SK-N-MC (cell line): ENCODE data around the gene RPUSD1.
"Not testable (repeated sequence)": the region's sequence is repeated elsewhere in the genome, so short reads cannot be mapped to it uniquely, and the experiment has no call there.

ENCODE experiments used
- DNase-seq: peaks from one replicate; pipeline ENCODE4 v3.0.0-alpha.2; 2011; ENCODE audit warnings: low read depth, low spot score
- H3K27ac ChIP-seq: fragments of 200-600 bp; sonication (generic); 2 replicates; pipeline ENCODE4 v1.5.1; 2016; ENCODE audit warnings: mixed run types
- H3K36me3 ChIP-seq: fragments of 200-600 bp; sonication (generic); 2 replicates; pipeline ENCODE4 v1.6.1; 2017; ENCODE audit warnings: antibody characterized with exemption, low read length, mixed read lengths; ENCODE audit not compliant: insufficient read depth
- H3K4me3 ChIP-seq: fragments of 200-600 bp; sonication (generic); 2 replicates; pipeline ENCODE4 v1.5.1; 2016
- H3K9ac ChIP-seq: fragments of 200-600 bp; sonication (generic); 2 replicates; pipeline ENCODE4 v1.8.0; 2017; ENCODE audit warnings: mixed run types, mixed read lengths; ENCODE audit not compliant: insufficient read length
- H3K9me3 ChIP-seq: fragments of 200-600 bp; sonication (generic); 2 replicates; pipeline ENCODE4 v1.6.1; 2017; ENCODE audit warnings: low read depth, mild to moderate bottlenecking, antibody characterized with exemption, low read length, moderate library complexity, mixed read lengths
- EZH2 ChIP-seq: fragments of 200-600 bp; sonication (generic); IDR thresholded peaks from one replicate; pipeline ENCODE4 v1.6.1; 2017; ENCODE audit warnings: antibody characterized with exemption
- FOXP2 ChIP-seq: optimal IDR thresholded peaks from 2 replicates; pipeline ENCODE3; 2011; ENCODE audit warnings: mild to moderate bottlenecking, moderate library complexity; ENCODE audit not compliant: insufficient read depth; ENCODE audit errors: extremely low read length, control extremely low read depth
- POLR2AphosphoS5 ChIP-seq: IDR thresholded peaks from 2 replicates; pipeline ENCODE4 v1.6.1; 2012; ENCODE audit warnings: mild to moderate bottlenecking, low read depth, low read length, borderline replicate concordance

The RPUSD1 gene

DNA sequence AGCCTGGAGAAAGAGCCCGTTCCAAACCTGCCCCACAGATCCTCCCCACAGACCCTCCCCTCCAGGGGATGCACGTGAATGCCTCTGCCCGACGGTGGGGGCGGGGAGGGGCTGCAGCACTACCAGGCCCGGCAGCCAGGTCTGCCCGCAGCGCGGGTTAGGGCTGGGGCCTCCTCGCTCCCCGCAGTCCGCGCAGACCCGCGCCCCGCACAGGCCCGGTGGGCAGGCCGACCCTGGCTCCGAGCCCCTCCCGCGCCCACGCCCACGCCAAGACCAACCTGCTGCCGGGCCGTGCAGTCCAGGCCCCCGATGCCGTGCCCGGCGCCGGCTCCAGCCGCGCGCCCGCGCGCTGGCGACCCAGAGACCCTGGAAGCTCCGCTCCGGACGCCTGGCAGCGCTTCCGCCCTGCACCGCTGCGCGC, at the start of gene RPUSD1:
TSS of gene RPUSD1 (minus strand) at position 404 of the 421 bp plus-strand sequence. CDS start 644 bp downstream, outside the sequence.
- no peaks in the 10 kb centered on the region for H3K9me3 ChIP-seq
- H3K27ac ChIP-seq, result no peak within 1 kb of the TSS
- H3K9ac ChIP-seq, result peak within 1 kb of the TSS; percentile 90
- no peak for DNase-seq
- H3K4me3 ChIP-seq, result peak within 1 kb of the TSS; percentile 94
- no peak for TF ChIP-seq EZH2
- TF ChIP-seq FOXP2, result no peak
- no peak for TF ChIP-seq POLR2AphosphoS5
- peaks cover 14% of the 10 kb centered on the region; the same call in 1 of the 2 replicates for H3K36me3 ChIP-seq

GRCh38 chr16:836822-837221, 48.6 kb upstream of the RPUSD1 start:
- H3K27ac ChIP-seq, H3K36me3 ChIP-seq, DNase-seq, H3K9me3 ChIP-seq, H3K4me3 ChIP-seq, H3K9ac ChIP-seq: not testable (repeated sequence)

GRCh38 chr16:836221-836620, 48.0 kb upstream of the RPUSD1 start:
- no peak for DNase-seq
- H3K27ac ChIP-seq, result no peak overlapping the region
- no peaks in the 10 kb centered on the region for H3K36me3 ChIP-seq
- H3K9ac ChIP-seq, result no peak overlapping the region
- no peak overlapping the region for H3K4me3 ChIP-seq
- no peaks in the 10 kb centered on the region for H3K9me3 ChIP-seq
- TF ChIP-seq EZH2 (no peak), POLR2AphosphoS5 (no peak), FOXP2 (no peak)

DNA sequence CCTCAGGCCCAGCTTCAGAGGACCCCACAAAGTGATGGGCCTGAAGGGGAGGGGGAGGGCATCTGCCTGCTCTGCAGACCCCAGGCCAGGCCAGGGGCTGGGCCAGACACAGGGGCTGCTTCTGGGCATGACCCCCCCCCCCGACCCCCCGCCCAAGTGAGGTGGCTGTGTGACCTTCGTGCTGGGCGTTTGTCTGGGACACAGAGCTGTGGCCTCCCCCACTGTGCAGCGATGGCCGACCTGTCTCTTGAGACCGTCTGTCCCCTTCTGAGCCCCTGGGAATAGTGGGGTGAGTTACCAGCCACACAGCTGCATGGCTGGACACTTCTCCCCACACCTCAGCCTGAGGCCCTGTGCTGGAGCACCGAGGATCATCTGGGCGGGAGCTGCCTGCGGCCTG, 47.2 kb upstream of the RPUSD1 start:
- TF ChIP-seq FOXP2 (no peak), EZH2 (no peak), POLR2AphosphoS5 (no peak)
- no peak overlapping the region for H3K9ac ChIP-seq
- no peak for DNase-seq
- H3K36me3 ChIP-seq, result no peaks in the 10 kb centered on the region
- no peaks in the 10 kb centered on the region for H3K9me3 ChIP-seq
- H3K4me3 ChIP-seq, result no peak overlapping the region
- H3K27ac ChIP-seq, result no peak overlapping the region

GRCh38 chr16:833411-833810, 45.2 kb upstream of the RPUSD1 start:
- H3K9me3 ChIP-seq, result no peaks in the 10 kb centered on the region
- TF ChIP-seq EZH2 (no peak), POLR2AphosphoS5 (no peak), FOXP2 (no peak)
- no peak for DNase-seq

GRCh38 chr16:832652-833336, 44.6 kb upstream of the RPUSD1 start:
- Histone ChIP-seq H3K27ac (no peak overlapping the region), H3K36me3 (no peaks in the 10 kb centered on the region), H3K4me3 (no peak overlapping the region), H3K9me3 (no peaks in the 10 kb centered on the region), H3K9ac (no peak overlapping the region)
- no peak for DNase-seq
- no peak for TF ChIP-seq EZH2
- TF ChIP-seq FOXP2, result no peak
- TF ChIP-seq POLR2AphosphoS5, result no peak

More at GRCh38 chr16:833411-833810, 45.2 kb upstream of the RPUSD1 start:
- H3K27ac ChIP-seq, result no peak overlapping the region
- H3K9ac ChIP-seq, result no peak overlapping the region
- no peaks in the 10 kb centered on the region for H3K36me3 ChIP-seq
- no peak overlapping the region for H3K4me3 ChIP-seq

DNA sequence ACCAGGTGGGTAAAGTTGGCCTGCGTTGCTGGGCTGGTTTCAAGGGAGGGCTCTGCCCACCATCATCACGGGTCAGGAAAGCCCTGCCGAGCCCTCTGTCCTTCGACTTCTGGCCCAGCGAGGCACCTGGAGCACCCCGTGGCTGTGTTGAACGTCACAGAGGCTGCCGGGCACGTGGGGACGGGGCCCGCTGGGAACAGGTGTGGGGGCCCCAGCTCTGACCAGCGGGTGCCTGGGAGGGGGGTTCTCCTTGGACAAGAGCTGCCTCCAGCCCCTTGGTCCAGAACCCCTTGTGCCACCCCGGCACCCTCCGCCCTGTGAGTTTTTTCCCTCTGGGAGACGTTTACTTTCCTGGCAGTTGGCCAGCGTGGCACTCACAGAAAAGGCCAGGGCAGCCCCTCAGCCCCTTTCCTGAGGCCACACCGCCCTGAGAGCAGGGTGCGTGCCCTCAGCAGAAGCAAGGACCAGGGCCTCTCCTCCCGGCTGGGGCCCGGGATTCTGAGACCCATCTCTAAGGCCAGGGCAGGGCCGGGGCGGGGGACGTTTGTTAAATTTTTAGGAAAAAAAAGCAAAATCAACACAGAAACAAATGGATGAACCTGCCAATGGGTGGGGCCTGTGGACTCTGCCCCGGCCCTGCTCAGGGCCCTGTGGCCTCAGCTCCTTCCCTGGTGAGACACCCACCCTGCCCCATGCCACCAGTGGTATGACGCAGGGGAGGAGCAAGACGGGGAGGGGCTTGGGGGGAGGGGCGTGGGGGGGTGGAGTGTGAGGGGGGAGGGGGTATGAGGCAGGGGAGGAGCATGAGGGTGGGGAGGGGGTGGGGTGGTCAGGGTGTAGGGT, 43.6 kb upstream of the RPUSD1 start:
- H3K9ac ChIP-seq, result no peak overlapping the region
- no peak for TF ChIP-seq POLR2AphosphoS5
- no peak for TF ChIP-seq EZH2
- no peak for TF ChIP-seq FOXP2
- no peaks in the 10 kb centered on the region for H3K36me3 ChIP-seq
- no peak overlapping the region for H3K4me3 ChIP-seq
- no peak overlapping the region for H3K27ac ChIP-seq
- DNase-seq, result no peak
- no peaks in the 10 kb centered on the region for H3K9me3 ChIP-seq

GRCh38 chr16:830871-831570, 42.8 kb upstream of the RPUSD1 start:
- Histone ChIP-seq H3K36me3 (no peaks in the 10 kb centered on the region), H3K9ac (no peak overlapping the region), H3K27ac (no peak overlapping the region), H3K4me3 (no peak overlapping the region), H3K9me3 (no peaks in the 10 kb centered on the region)
- TF ChIP-seq EZH2, result no peak
- no peak for TF ChIP-seq POLR2AphosphoS5
- TF ChIP-seq FOXP2, result no peak
- DNase-seq, result no peak
